IMR-90 (cell line): ENCODE measurements around the gene EPHX1. TPM values are rescaled to one million over a fixed set of nuclear protein-coding genes. Genes with fewer than 3 reads are reported as not detected.
A peak's percentile ranks its signal among the peaks of the same experiment; 100 is the strongest.

Experiments used
- ATAC-seq: fragments of 200-7000 bp; cut with Tn5 transposase; 2 replicates; pipeline ENCODE4 v1.9.1; 2020; ENCODE audit warnings: low read depth, mild to moderate bottlenecking, moderate library complexity
- BruUV-seq: library from RNA; stranded (reverse); fragments of 400-500 nt; replicated peaks from 2 replicates; lab custom pipeline; 2021; lab: Mats Ljungman, UMichigan
- CTCF ChIA-PET: fragments of 300-600 bp; formaldehyde crosslinking; extraction: SDS; loops from one replicate; lab custom pipeline; 2021; ENCODE audit warnings: antibody characterized with exemption; lab: Yijun Ruan, JAX
- POLR2A ChIA-PET: fragments of 300-600 bp; sonication (Branson Sonifier 250); formaldehyde crosslinking; loops from one replicate; lab custom pipeline; 2022; ENCODE audit warnings: antibody characterized with exemption; ENCODE audit not compliant: unreplicated experiment; lab: Charles Lee
- DNase-seq: peaks from one replicate; pipeline ENCODE4 v3.0.0; 2013
- H2AFZ ChIP-seq: replicated peaks from 2 replicates; pipeline ENCODE3; 2013; ENCODE audit warnings: low read length, mild to moderate bottlenecking; ENCODE audit not compliant: poor library complexity
- H2AK5ac ChIP-seq: 2 replicates; pipeline ENCODE4 v1.6.1; 2013; ENCODE audit warnings: low read depth, low read length, inconsistent platforms
- H2AK9ac ChIP-seq: replicated peaks from 2 replicates; pipeline ENCODE3; 2013; ENCODE audit warnings: mild to moderate bottlenecking, low read depth, low read length, moderate library complexity; ENCODE audit not compliant: poor library complexity
- H2BK120ac ChIP-seq: 2 replicates; pipeline ENCODE4 v1.6.1; 2013; ENCODE audit warnings: low read depth, low read length, inconsistent platforms
- H2BK15ac ChIP-seq: 3 replicates; pipeline ENCODE4 v1.6.1; 2013; ENCODE audit warnings: low read depth, low read length, inconsistent platforms
- H2BK20ac ChIP-seq: 2 replicates; pipeline ENCODE4 v1.6.1; 2013; ENCODE audit warnings: low read depth, mild to moderate bottlenecking, inconsistent platforms, low read length, moderate library complexity
- H2BK5ac ChIP-seq: 2 replicates; pipeline ENCODE4 v1.6.1; 2013; ENCODE audit warnings: mild to moderate bottlenecking, low read depth, low read length, inconsistent platforms; ENCODE audit not compliant: poor library complexity, severe bottlenecking
- H3K14ac ChIP-seq: replicated peaks from 2 replicates; pipeline ENCODE4 v1.6.1; 2013; ENCODE audit warnings: low read depth, low read length, inconsistent platforms
- H3K18ac ChIP-seq: 2 replicates; pipeline ENCODE4 v1.6.1; 2013; ENCODE audit warnings: low read depth, low read length, control low read depth
- H3K23ac ChIP-seq: 2 replicates; pipeline ENCODE4 v1.6.1; 2013; ENCODE audit warnings: low read depth, low read length, inconsistent platforms
- H3K27ac ChIP-seq: 2 replicates; pipeline ENCODE4 v1.5.1; 2013; ENCODE audit warnings: mild to moderate bottlenecking, control low read depth, low read length; ENCODE audit not compliant: insufficient read depth
- H3K27me3 ChIP-seq: 2 replicates; pipeline ENCODE4 v1.6.1; 2013; ENCODE audit warnings: low read length; ENCODE audit not compliant: control insufficient read depth, insufficient read depth
- H3K36me3 ChIP-seq: 2 replicates; pipeline ENCODE4 v1.6.1; 2013; ENCODE audit warnings: low read length, mixed read lengths; ENCODE audit not compliant: control insufficient read depth, insufficient read depth
- H3K4ac ChIP-seq: 2 replicates; pipeline ENCODE4 v1.6.1; 2013; ENCODE audit warnings: low read depth, low read length, inconsistent platforms
- H3K4me1 ChIP-seq: 2 replicates; pipeline ENCODE4 v1.6.1; 2013; ENCODE audit warnings: low read length, mixed read lengths; ENCODE audit not compliant: control insufficient read depth, insufficient read depth
- H3K4me2 ChIP-seq: 2 replicates; pipeline ENCODE4 v1.6.1; 2013; ENCODE audit warnings: low read depth, mild to moderate bottlenecking, control low read depth, low read length, moderate library complexity
- H3K4me3 ChIP-seq: 2 replicates; pipeline ENCODE4 v1.5.1; 2013; ENCODE audit warnings: low read depth, mild to moderate bottlenecking, control low read depth, low read length, moderate library complexity; ENCODE audit not compliant: insufficient read depth
- H3K56ac ChIP-seq: 2 replicates; pipeline ENCODE4 v1.6.1; 2013; ENCODE audit warnings: low read length, inconsistent platforms; ENCODE audit not compliant: insufficient read depth; ENCODE audit errors: extremely low read depth
- H3K79me1 ChIP-seq, 2 experiments: 2 replicates each; pipeline ENCODE4 v1.6.1; 2013; ENCODE audit warnings: low read length in 2 of 2, inconsistent platforms in 1 of 2, low read depth in 1 of 2
- H3K9ac ChIP-seq: 2 replicates; pipeline ENCODE4 v1.6.1; 2013; ENCODE audit warnings: low read depth, low read length, control low read depth
- H3K9me1 ChIP-seq: 2 replicates; pipeline ENCODE4 v1.6.1; 2013; ENCODE audit warnings: low read length, inconsistent platforms; ENCODE audit not compliant: insufficient read depth
- H3K9me3 ChIP-seq: 2 replicates; pipeline ENCODE4 v1.6.1; 2013; ENCODE audit warnings: low read length; ENCODE audit not compliant: control insufficient read depth, insufficient read depth
- H4K20me1 ChIP-seq: 2 replicates; pipeline ENCODE4 v1.6.1; 2013; ENCODE audit warnings: low read length, inconsistent platforms; ENCODE audit not compliant: insufficient read depth
- H4K5ac ChIP-seq: 2 replicates; pipeline ENCODE4 v1.6.1; 2013; ENCODE audit warnings: mild to moderate bottlenecking, low read depth, low read length, control low read depth
- H4K8ac ChIP-seq, 2 experiments: 2 replicates each; pipeline ENCODE4 v1.6.1; 2013; ENCODE audit warnings: low read depth in 2 of 2, low read length in 2 of 2, control low read depth in 1 of 2, inconsistent platforms in 1 of 2
- H4K91ac ChIP-seq: 2 replicates; pipeline ENCODE4 v1.6.1; 2013; ENCODE audit warnings: low read depth, low read length, inconsistent platforms; ENCODE audit not compliant: insufficient read depth
- BHLHE40 ChIP-seq: fragments of 150-350 bp; IDR thresholded peaks from 2 replicates; pipeline ENCODE4 v1.6.1; 2016; ENCODE audit warnings: mild to moderate bottlenecking, low read depth, low read length
- CHD1 ChIP-seq: IDR thresholded peaks from 2 replicates; pipeline ENCODE4 v1.6.1; 2012; ENCODE audit warnings: low read depth, low read length, improper control_type of control experiment
- FOS ChIP-seq: fragments of 150-350 bp; IDR thresholded peaks from 2 replicates; pipeline ENCODE4 v1.6.1; 2016; ENCODE audit warnings: low read depth, low read length
- MAZ ChIP-seq: IDR thresholded peaks from 2 replicates; pipeline ENCODE4 v1.6.1; 2012; ENCODE audit warnings: low read depth, mild to moderate bottlenecking, low read length, improper control_type of control experiment, moderate library complexity, borderline replicate concordance
- NFE2L2 ChIP-seq: fragments of 150-350 bp; IDR thresholded peaks from 2 replicates; pipeline ENCODE4 v1.6.1; 2016; ENCODE audit warnings: low read depth, mild to moderate bottlenecking, low read length
- RAD21 ChIP-seq: IDR thresholded peaks from 2 replicates; pipeline ENCODE4 v1.6.1; 2012; ENCODE audit warnings: low read length, improper control_type of control experiment
- RCOR1 ChIP-seq: IDR thresholded peaks from 2 replicates; pipeline ENCODE4 v1.6.1; 2012; ENCODE audit warnings: mild to moderate bottlenecking, low read length, improper control_type of control experiment; ENCODE audit not compliant: insufficient replicate concordance
- RFX5 ChIP-seq: IDR thresholded peaks from 2 replicates; pipeline ENCODE4 v1.8.0; 2012; ENCODE audit warnings: low read depth, mild to moderate bottlenecking, low read length, moderate library complexity
- SMC3 ChIP-seq: fragments of 150-350 bp; IDR thresholded peaks from 2 replicates; pipeline ENCODE4 v1.6.1; 2016; ENCODE audit warnings: low read depth, mild to moderate bottlenecking, antibody characterized with exemption, low read length, moderate library complexity
- WGBS, 2 experiments: methylation state at CpG; one replicate each; pipeline versions ENCODE4 v1.1.5 to v1.1.7; 2013; ENCODE audit warnings: missing lambda C conversion rate in 2 of 2; ENCODE audit not compliant: insufficient read length in 1 of 2; ENCODE audit errors: extremely low coverage in 2 of 2; 5-methylcytosine and 5-hydroxymethylcytosine counted together
- dilution Hi-C: fragments of 300-500 bp; cut with HindIII; formaldehyde crosslinking; loops from one replicate; pipeline ENCODE4 v1.14.3; 2018; ENCODE audit warnings: low sequenced_read_pairs; ENCODE audit not compliant: unreplicated experiment
- in situ Hi-C: fragments of 300-500 bp; cut with MboI; formaldehyde crosslinking; loops from 3 replicates; pipeline ENCODE4 v1.14.3; 2019; ENCODE audit warnings: low sequenced_read_pairs, inconsistent platforms, mixed read lengths
- intact Hi-C: fragments of 100-400 bp; cut with micrococcal nuclease; formaldehyde crosslinking; loops from 2 replicates; pipeline ENCODE4 v1.10.0; 2022
- polyA plus RNA-seq, 3 experiments: library from polyadenylated mRNA; depleted of rRNA; stranded (reverse); fragments of >200 nt; gene quantifications; 2 replicates each; pipeline ENCODE4 v1.2.3, GENCODE V29; 2012; ENCODE audit warnings: low replicate concordance in 1 of 3
- total RNA-seq: library from RNA; depleted of rRNA; stranded (reverse); fragments of >200 nt; gene quantifications from 2 replicates; pipeline ENCODE4 v1.2.3, GENCODE V29; 2012
- TF ChIP-seq, protein P1 (sequence below): fragments of 150-350 bp; IDR thresholded peaks from 2 replicates; pipeline ENCODE4 v1.6.1; 2017; ENCODE audit warnings: mild to moderate bottlenecking, antibody characterized with exemption, low read length, low read depth
- TF ChIP-seq, protein P2 (sequence below): fragments of 150-350 bp; IDR thresholded peaks from 2 replicates; pipeline ENCODE4 v1.6.1; 2016; ENCODE audit warnings: low read depth, mild to moderate bottlenecking, low read length, moderate library complexity, borderline replicate concordance

Gene EPHX1
- total and polyA plus RNA-seq, 2 of the 4 experiments (the other 2 are of a cell fraction), result 20.3 to 46.3 TPM

DNA sequence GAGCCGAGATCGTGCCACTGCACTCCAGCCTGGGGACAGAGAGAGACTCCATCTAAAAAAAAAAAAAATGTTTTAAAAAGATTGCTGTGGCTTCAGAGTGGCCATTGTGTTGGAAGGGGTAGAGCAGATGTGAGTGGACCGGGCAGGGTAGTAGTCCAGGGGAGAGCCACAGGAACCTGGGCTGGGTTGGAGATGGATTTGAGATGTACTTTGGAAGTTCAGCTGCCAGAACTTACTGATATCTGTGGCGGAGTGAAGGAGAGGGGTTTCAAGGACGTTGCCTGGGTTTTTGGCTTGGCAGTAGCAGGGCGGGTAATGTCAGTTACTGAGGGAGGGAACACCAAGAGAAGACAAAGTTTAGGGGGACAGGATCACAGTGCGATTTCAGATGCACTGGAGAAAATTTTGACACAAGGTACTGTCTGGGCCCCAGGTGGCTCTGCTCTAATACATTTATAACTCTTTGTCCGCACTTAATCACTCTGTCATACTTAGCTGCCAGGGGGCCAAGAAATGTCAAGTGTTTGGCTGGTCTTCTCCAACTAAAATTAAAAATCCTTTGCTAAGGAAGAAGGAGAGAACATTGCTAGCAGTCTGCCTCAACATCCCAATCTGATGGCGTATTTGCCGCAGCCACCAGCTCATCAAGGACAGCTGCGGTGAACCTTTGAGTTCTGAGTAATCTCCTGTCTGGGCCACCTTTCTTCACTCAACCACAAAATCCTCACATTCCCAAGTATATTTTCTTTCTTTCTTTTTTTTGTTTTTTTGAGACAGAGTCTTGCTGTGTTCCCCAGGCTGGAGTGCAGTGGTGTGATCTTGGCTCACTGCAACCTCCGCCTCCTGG lies 9.6 kb downstream of the EPHX1 start (continued):
- no peak for TF ChIP-seq NFE2L2
- TF ChIP-seq BHLHE40, result no peak

DNA sequence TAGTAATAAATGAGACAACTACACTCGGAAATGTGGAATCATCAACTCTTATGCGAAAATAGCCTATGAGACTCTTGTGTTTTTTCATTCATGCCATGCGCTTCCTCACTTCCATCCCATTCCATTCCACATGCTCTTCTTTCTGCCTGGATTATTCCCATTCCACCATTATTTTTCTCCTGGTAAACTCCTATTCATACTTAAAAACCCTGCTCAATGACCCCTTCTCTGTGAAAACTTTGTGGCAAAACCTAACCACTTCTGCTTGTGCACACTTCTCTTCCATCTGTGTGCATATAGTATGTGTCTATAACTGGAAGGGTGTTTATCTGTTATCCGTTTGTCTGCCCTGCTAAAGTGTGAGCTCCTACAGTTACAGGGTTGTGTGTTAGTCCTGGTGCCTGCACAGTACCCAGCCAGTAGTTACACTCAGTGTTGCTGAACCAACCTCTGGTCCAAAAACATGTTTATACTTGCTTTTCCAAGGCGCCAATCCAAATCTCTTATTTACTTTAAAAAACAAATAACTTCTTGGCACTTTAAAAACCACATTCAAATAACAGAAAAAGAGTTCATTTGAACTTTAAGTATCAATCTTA lies 10.7 kb downstream of the EPHX1 start:
- POLR2A ChIA-PET, result no interaction called here
- 94% methylated on average over 2 of the region's 5 CpGs; no CpG with 5 or more reads in 1 of the 2 experiments for WGBS, 2 experiments
- no peak overlapping the region for H2BK120ac ChIP-seq
- no peak for TF ChIP-seq SMC3
- TF ChIP-seq FOS, result no peak
- TF ChIP-seq, protein P1, sequence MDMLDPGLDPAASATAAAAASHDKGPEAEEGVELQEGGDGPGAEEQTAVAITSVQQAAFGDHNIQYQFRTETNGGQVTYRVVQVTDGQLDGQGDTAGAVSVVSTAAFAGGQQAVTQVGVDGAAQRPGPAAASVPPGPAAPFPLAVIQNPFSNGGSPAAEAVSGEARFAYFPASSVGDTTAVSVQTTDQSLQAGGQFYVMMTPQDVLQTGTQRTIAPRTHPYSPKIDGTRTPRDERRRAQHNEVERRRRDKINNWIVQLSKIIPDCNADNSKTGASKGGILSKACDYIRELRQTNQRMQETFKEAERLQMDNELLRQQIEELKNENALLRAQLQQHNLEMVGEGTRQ, result no peak
- no peak for TF ChIP-seq CHD1
- TF ChIP-seq MAZ, result no peak
- TF ChIP-seq RFX5, result no peak
- TF ChIP-seq RCOR1, result no peak
- TF ChIP-seq, protein P2, sequence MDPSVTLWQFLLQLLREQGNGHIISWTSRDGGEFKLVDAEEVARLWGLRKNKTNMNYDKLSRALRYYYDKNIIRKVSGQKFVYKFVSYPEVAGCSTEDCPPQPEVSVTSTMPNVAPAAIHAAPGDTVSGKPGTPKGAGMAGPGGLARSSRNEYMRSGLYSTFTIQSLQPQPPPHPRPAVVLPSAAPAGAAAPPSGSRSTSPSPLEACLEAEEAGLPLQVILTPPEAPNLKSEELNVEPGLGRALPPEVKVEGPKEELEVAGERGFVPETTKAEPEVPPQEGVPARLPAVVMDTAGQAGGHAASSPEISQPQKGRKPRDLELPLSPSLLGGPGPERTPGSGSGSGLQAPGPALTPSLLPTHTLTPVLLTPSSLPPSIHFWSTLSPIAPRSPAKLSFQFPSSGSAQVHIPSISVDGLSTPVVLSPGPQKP, result no peak
- no peak for TF ChIP-seq RAD21

More for the DNA sequence above, 10.7 kb downstream of the EPHX1 start:
- H4K8ac ChIP-seq, result no peak overlapping the region
- peak overlapping the region; percentile 29 for H2AFZ ChIP-seq
- no peaks in the 10 kb centered on the region; the same call in 1 of the 2 replicates for H3K36me3 ChIP-seq
- H4K5ac ChIP-seq, result no peak overlapping the region
- peak overlapping the region; percentile 27; the same call in 1 of the 2 replicates for H3K14ac ChIP-seq
- intact Hi-C loops (no loop called here), dilution Hi-C loops (no loop called here), in situ Hi-C loops (no loop called here)
- no peak overlapping the region for H4K91ac ChIP-seq
- H3K27ac ChIP-seq, result no peak overlapping the region
- no peak overlapping the region for H3K4me3 ChIP-seq
- H2BK20ac ChIP-seq, result no peak overlapping the region
- no peak overlapping the region; the same call in 1 of the 2 replicates for H3K4ac ChIP-seq
- CTCF ChIA-PET, result no interaction called here
- H2AK5ac ChIP-seq, result no peak overlapping the region
- no TSS peak for BruUV-seq
- no peaks in the 10 kb centered on the region for H3K27me3 ChIP-seq
- no peak overlapping the region for H3K18ac ChIP-seq
- H3K9me1 ChIP-seq, result peaks cover 16% of the 10 kb centered on the region
- DNase-seq (no peak), ATAC-seq (no peak)
- H2BK15ac ChIP-seq, result no peak overlapping the region
- H4K20me1 ChIP-seq, result no peaks in the 10 kb centered on the region; the same call in 1 of the 2 replicates
- H3K79me1 ChIP-seq, result peaks cover 12 to 24% of the 10 kb centered on the region in 2 experiments; a peak in 3 of 4 replicates
- no peak overlapping the region for H3K4me2 ChIP-seq
- H3K9ac ChIP-seq, result no peak overlapping the region
- H3K23ac ChIP-seq, result peak overlapping the region; percentile 14; the same call in 1 of the 2 replicates
- H2AK9ac ChIP-seq, result no peak overlapping the region
- H3K56ac ChIP-seq, result no peak overlapping the region
- no peak overlapping the region for H2BK5ac ChIP-seq
- H3K4me1 ChIP-seq, result peaks cover 18% of the 10 kb centered on the region
- no peaks in the 10 kb centered on the region for H3K9me3 ChIP-seq
